ENCODE data around the gene USP22.

USP22 gene

GRCh38 chr17:21046216-21046615 is 3.4 kb upstream of the USP22 start:
- DNase-seq (ENCODE audit: low spot score) = no peak

- no peak for DNase-seq (ENCODE audit: low spot score)
Observed at GRCh38 chr17:21044971-21045370, 2.2 kb upstream of the USP22 start.

DNA sequence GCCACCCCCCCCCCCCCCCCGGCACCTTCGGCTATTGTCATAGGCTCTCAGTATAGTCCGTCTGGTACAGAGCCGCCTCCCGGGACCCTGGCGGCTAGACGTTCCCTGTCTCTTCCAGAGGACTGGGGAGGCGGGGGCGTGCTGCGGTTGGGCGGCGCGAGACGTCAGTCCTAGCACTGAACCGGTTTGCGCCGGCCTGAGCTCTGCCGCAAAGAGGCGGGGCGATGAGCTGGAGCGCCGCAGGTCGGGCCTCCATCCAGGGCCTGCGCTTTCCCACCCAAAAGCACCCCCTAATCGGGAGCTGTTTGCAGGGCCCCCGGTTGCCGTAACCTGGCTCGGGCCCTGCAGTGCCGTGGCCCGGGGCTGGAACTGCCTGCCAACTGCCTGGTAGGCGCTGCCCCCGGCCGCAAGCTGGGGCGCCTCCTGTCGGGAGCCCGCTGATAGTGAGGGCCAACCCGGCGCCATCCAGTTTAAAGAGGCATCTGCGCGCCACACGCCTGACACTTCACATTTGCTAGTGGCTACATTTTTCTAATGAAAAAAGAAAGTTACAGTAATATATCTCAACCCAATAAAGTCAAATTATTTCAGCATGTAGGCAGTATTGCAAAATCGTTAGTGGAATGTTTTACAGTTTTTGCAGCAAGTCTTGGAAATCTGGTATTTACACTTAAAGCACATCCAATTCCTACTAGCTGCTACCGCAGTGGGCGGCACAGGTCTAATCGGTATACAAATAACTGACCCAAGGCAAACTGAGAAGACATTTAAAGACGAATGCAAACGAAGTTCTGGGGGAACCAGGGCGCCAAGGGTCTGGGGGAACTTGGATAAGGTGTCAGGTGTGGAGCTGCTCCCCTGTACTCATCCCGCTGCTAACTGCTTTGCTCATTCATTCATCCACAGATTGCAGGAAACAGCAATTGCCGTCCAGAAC is 753 bp upstream of the USP22 start:
- DNase-seq (ENCODE audit: low spot score) = peak; percentile 99

GRCh38 chr17:21041741-21042457 is 912 bp downstream of the USP22 start:
- DNase-seq (ENCODE audit: low spot score) = peak; percentile 85

- peak; percentile 49 for DNase-seq (ENCODE audit: low spot score)
Observed at GRCh38 chr17:21039839-21040575, 2.8 kb downstream of the USP22 start.

DNA sequence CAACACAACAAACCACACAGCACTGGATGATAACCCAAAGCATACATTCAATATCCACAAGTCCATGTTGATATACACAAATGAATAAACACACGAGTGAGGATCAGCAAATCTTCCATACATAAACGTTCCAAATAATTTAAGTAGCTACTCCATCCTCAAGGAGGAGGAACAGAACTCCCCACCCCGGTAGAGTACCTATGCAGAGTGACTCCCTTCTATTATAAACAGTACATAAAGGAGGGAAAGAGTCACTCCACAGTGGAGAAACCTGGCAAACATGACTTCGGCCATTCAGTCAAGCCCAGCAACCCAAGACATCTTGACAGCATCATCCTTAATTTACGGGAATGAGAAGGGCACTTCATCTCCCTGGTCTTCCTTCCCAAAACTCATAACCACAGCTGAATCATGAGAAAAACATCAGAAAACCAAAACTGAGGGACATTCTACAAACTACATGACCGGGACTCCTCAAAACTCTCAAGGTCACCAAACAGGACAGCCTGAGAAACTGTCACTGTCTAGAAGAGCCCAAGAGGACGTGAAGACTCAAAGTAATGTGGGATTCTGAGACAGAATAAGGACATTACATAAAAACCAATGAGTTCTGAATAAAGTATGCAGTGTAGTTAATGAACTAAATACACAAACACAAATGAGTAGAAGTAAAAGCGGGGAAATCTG is 5.6 kb downstream of the USP22 start:
- DNase-seq (ENCODE audit: low spot score) = no peak

DNA sequence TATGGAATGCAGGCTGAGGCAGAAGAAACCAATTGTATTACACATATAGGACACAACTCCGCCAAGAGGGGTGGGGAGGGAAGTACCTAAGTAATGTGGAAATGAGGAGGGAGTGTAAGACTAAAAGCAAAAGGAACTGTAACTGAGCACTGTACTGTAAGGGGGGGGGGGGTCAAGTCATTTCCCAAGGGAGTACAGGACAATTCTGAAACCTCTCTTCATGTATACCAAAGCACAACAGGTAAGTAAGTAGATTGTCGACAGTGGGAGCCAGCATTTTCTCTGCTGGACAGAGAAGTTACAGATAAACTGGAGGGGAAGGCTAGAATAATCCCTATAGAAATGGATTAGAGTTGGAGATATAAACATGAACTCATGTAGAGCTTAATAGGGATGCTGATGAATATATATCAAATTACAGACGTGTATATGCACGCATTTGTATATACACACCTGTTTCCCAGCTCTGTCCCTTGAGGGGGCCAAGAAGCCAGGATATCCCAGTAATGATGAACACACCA is 6.4 kb downstream of the USP22 start:
- no peak for DNase-seq (ENCODE audit: low spot score)

DNA sequence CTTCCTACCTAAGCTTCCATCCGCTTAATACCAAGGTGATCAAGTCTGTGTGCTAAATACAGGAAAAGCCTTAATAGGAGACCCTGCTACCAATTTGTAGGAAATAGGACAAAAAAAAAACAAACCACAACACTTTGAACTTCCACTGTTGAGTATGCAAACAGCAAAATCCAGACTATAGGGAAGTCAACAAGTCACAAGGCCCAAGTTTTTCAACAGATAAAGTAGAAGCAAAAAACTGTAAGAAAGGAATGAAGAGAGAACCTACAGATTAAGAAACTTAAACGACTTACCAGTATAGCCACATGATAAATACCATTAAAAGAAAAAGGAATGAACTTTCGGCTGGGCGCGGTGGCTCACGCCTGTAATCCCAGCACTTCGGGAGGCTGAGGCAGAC is 7.4 kb downstream of the USP22 start:
- DNase-seq (ENCODE audit: low spot score) = no peak

GRCh38 chr17:21034340-21035235 is 8.2 kb downstream of the USP22 start:
- DNase-seq (ENCODE audit: low spot score) = peak; percentile 51

GRCh38 chr17:21033350-21033749 is 9.5 kb downstream of the USP22 start:
- no peak for DNase-seq (ENCODE audit: low spot score)

- no peak for DNase-seq (ENCODE audit: low spot score)
Observed at GRCh38 chr17:21031756-21032396, 10.9 kb downstream of the USP22 start.

- no peak for DNase-seq (ENCODE audit: low spot score)
Observed at GRCh38 chr17:21030375-21030774, 12.4 kb downstream of the USP22 start.

GRCh38 chr17:21029515-21029914 is 13.3 kb downstream of the USP22 start:
- no peak for DNase-seq (ENCODE audit: low spot score)

DNA sequence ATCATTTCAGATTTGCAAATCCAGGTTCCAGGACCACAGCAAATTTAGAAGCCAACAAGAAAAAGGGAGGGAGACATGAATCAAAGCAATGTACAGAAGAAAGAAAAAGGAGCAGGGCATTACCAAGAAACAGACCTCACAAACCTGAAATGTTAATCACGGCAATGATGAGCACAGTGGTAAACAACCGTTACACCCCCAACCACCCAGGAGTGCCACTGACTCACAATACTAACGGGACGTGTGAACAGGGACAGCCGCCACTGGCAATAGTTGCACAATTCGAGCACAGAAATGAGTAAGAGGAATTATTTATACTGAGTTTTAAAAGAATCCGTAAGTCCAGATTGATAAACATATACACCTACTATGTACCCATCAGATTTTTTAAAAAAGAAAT is 13.8 kb downstream of the USP22 start:
- peak; percentile 66 for DNase-seq (ENCODE audit: low spot score)

GRCh38 chr17:21028192-21028591 is 14.6 kb downstream of the USP22 start:
- DNase-seq (ENCODE audit: low spot score) = peak; percentile 71

- DNase-seq (ENCODE audit: low spot score) = no peak
Observed at GRCh38 chr17:21027031-21027430, 15.8 kb downstream of the USP22 start.

DNA sequence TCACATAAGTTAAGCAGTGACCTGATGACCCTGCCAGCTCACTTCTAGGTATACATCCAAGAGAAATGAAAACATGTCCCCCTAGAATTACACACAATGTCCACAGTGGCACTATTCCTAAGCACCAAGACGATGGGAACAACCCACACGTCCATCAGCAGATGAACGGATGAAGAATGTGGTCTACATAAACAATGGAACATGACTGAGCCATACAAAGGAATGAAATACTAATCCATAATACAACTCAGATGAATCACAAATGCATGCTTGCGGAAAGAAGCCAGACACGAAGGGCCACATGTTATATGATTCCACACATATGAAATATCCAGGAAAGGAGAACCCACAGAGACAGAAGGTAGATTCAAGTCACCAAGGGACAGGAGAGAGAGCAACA is 17.4 kb downstream of the USP22 start:
- DNase-seq (ENCODE audit: low spot score) = no peak

GRCh38 chr17:21024024-21024423 is 18.8 kb downstream of the USP22 start:
- DNase-seq (ENCODE audit: low spot score) = no peak

DNA sequence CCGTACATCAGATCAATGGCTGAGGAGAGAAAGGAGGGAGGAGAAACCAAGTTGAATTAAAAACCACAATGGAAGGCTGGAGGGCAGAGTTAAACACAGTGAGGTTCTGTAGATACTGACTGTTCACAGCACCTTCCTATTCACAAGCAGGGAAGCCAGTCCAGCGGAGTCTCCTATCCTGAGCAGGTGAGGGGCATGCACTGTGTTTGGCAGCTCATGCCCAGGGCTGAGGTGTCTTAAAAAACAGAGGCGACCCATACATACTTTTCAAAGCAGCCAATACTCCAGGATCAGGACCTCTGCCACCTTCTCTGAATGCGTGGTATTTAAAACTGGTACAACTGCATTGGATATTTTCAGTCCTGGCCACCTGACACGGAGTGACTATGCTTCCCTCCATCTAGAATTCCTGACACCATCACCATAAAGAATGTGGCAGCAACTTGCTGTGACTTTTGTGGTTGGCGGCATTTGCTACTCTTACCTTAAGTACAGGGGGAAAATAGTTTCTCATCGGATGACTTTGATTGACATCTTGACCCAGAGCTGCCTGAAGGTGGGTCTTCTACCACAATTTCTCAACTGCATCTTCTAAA is 21.5 kb downstream of the USP22 start:
- DNase-seq (ENCODE audit: low spot score) = no peak

DNA sequence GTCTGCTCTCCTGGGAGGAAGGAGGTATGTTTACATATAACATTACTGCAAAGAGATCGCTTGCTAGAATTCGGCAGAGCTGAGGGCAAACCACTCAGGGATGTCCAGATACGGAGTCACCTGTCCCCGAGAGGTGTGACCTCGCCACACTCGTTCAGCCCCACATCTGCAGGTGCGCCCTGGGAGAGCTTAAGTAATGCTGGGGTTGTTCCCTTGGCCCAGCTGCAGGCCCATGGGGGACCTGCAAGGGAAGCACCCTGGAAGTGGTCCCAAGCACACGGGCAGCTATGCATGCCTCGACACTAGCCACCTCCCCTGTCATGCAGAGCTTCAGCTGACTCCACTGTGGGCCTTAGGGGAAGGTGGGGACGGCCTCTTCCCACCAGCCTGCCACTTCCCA is 22.2 kb downstream of the USP22 start:
- no peak for DNase-seq (ENCODE audit: low spot score)
